GM19467 (cell line): ENCODE data around the gene CDK4.

Source experiments
- ATAC-seq: cut with Tn5 transposase; IDR thresholded peaks from one replicate; pipeline ENCODE4 v1.9.1; 2021; ENCODE audit warnings: mild to moderate bottlenecking, moderate library complexity; ENCODE audit not compliant: unreplicated experiment

The CDK4 gene

DNA sequence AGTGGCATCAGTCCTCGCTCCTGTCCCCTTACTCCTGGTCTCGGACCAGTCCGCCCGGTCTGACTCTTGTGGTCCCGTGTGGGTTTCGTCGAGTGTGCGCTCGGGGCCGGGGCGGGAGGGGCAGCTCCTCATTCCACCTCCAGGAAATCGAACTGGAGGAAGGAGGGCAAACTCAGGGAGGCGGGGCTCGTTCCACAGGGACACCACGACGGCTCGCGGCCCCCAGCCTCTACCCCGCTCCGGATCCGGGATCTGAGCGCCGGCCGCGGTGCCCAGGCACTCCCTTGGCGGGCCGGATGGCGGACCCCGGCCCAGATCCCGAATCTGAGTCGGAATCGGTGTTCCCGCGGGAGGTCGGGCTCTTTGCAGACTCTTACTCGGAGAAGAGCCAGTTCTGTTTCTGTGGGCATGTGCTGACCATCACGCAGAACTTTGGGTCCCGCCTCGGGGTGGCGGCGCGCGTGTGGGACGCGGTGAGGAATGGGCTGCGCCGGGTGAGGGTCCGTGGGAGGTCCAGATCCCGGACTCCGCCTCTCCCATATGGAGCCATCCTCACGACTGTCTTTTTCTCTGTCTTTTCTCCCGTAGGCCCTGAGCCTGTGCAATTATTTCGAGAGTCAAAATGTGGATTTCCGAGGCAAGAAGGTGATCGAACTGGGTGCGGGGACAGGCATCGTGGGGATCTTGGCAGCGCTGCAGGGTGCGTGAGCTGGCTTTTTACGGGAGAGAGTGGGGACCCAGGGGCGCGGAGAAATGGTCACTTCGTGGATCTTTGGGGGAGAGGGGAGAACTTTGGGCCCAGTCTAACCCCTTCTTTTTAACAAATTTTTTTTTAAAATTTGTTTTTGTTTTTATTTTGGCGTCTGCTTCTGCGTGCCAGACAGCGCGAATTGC, 20.6 kb upstream of the CDK4 start, which contains the start of gene EEF1AKMT3:
Gene EEF1AKMT3 (plus strand): TSS at position 186 of the 894 bp plus-strand sequence. CDS start 111 bp downstream, at position 297.
- no peak for ATAC-seq

DNA sequence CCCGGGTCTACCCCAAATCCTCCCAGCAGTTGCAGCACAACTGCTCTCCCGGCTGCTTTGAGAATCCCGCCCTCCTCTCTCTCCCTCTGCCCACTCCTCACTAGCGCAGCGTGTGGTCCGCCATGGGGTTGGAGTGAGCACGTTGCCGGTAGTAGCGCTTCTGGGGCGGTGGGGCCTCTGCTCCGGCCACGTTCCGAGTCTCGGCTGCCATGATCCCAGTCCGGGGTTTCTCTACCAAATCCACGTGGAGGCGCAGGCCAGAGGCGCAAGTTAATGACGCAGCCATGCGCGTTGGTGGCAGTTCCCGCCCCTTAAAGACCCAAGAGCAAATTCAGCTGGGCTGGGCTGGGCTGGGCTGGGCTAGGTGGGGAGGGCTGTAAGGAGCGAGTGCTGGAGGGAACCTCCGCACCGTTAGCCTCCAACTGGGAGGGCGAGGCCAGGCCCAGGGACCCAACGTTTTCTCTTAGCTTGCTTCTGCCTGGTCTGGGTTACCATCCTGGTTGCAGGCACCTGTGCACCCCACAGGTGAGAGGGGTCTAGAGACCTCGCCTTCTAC, 19.8 kb upstream of the CDK4 start, which contains the start of gene METTL1:
Gene METTL1 (minus strand): TSS at position 233 of the 556 bp plus-strand sequence. CDS start 22 bp downstream, at position 211.
- peak; percentile 82 for ATAC-seq

DNA sequence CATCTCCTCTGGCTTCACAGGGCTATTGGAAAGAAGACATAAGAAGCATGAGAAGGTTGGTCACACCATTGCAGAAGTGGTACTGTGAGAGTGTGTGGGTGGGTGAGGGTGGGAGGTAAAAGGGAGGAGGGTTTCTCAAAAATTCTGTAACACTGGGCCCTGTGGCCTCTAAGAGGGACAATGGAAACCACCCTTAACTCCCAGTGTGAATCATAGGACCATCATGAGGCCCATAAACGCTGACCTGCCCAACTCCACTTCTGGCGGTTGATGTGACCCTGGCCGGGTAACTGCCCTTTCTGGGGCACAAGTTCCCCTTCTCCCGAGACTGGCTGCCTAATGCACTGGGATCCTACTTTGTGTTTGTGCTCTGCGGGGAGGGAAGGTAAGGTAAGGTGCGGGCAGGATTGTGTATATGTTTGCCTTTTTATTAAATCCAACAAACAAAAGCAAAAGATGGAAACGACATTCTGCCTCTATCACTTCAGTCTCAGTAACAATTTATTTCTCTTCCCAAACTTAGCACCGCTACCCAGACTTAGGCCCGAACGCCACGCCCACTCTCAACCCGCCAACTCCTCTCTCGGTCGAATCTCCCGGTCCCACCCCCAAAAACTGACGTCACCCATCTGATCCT, 19.2 kb upstream of the CDK4 start:
- ATAC-seq = peak; percentile 58

DNA sequence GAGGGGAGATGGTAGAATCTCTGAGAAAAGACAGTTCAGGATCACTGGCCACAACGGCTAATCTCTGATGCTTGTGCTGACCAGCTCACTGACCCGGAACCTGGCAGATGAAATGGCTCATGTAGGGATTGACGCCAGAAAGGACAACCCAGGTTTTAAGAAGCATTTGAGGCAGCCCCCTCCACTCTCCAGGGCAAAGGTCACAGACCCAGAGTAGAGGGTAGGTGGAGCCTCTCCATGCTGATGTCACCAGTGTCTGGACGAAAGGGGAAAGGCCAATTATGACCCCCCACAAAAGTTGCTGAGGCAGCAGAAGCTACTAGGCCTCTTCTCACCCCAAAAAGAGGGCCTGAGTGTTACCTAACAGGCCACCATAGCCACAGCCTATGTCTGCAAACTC, 18.6 kb upstream of the CDK4 start:
- ATAC-seq = no peak

DNA sequence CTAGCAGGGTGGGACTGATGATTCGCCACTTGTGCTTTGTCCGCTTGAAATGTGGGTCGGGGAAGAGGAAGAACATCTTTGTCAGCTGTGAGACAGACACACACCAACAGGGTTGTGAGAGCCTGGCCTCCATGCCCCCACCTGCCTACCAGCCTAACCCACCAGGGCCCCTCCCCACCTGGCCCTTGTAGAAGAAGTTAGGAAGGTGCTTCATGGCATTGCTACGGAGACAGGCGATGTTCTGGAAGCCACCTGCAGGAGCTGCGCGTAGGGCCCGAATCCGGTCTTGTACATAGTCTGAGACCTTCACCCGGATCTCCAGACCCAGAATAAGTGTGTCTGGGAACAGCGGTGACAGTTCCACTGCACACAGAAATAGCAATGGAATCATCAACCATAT, 17.5 kb upstream of the CDK4 start:
- no peak for ATAC-seq

DNA sequence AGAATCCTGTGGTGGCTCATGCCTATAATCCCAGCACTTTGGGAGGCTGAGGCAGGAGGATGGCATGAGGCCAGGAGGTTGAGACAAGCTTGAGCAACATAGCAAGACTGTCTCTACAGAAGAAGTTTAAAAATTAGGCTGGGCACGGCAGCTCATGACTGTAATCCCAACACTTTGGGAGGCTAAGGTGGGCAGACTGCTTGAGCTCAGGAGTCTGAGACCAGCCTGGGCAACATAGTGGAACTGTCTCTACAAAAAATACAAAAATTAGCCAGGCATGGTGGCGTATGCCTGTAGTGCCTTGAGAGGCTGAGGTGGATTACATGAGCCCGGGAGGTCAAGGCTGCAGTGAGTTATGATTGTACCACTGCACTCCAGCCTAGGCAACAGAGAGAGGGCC, 15.8 kb upstream of the CDK4 start:
- ATAC-seq = no peak

DNA sequence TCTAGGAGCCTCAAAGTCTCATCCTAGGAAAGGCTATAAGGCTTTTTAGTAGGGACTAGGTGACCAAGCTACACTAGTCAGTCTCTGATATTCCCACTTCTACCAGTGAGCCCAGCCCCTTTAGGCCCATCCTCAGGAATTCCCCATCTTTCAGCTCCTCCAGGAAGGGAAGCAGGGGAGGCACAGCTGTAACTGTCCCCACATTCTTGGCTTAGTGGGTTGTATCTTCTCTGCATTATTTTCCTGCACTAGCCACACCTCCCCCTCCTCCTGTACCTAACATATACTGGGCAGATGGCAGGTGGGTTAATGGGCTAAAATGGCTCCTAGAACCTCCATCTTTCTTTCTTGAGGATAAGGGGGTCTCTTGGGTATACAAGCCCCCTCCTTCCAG, 15.2 kb upstream of the CDK4 start:
- no peak for ATAC-seq

DNA sequence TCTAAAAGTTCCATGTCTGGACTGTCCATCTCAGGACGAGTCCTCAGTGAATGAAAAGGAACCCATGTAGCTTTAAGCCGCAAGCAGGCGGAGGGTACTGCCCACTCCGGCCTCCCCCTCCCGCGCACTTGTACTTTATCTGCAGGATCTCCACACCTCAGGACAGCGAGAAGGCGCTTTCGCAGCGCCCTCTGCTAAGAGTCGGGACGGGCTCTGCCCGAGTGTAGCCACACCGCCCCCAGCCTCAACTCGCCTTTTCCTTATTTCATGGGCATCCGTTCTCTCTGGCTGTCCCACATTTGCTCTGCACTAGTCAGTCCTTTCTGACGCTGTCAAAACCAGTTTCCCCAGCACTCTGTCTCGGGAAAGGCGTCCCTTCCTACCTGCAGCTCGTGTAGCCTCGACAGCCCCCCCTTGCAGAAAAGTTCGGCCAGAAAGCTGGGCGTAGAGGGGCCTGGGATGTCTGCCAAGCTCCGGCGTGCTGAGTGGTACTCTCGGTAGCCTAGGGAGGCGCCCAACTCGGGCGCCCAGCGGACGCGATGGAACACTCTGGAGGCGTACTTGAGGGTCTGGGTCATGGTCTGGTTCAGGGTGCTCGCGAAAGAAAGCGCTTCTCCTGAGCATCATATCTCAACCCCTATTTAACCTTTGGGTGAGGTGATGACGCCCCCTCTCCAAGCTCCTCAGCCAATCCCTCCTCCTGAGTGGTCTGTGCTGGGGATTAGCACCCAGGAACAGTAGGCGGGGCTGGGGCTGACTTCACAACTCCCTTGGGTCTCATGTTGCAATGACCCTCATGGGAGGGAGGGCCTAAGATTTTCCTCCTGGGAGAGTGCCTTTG, 14.6 kb upstream of the CDK4 start, which contains the start of gene CYP27B1:
Gene CYP27B1 (minus strand): TSS at position 615 of the 841 bp plus-strand sequence. CDS start 37 bp downstream, at position 578.
- ATAC-seq = no peak

DNA sequence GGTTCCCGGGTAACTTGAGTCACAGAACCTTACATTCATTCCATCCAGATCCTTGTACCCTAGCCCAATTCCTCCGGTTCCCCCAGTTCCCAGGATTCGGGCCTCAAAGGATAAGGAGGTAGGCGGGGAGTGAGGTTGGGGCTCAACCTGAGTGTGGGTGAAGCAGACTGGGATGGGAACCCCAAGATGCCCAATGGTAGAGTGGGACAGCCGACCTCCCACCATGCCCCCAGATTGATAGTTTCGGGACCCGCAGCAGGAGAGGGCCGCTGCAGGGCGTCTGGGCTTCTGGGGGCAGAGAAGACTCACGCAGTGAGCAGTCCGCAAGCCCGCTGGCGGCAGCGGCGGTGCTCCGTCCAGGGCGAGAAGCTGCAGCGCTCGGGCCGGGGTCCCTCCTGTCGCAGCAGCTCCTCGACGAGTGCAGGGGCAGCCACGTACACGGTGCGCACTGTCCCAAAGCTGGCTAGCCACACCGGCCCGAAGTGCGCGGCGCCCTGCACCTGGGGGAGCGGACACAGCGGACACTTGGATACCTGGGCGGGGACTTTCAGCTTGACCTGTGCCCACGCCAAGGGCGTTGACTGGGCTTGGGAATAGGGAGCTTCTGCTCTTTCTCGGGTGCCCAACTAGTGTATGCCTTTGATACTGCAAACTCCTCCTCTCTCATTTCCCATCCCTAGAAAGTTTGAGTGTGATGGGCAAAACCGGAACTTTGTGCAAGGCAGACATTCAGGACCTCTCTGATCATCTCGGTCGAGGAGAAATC, 13.8 kb upstream of the CDK4 start:
- no peak for ATAC-seq

DNA sequence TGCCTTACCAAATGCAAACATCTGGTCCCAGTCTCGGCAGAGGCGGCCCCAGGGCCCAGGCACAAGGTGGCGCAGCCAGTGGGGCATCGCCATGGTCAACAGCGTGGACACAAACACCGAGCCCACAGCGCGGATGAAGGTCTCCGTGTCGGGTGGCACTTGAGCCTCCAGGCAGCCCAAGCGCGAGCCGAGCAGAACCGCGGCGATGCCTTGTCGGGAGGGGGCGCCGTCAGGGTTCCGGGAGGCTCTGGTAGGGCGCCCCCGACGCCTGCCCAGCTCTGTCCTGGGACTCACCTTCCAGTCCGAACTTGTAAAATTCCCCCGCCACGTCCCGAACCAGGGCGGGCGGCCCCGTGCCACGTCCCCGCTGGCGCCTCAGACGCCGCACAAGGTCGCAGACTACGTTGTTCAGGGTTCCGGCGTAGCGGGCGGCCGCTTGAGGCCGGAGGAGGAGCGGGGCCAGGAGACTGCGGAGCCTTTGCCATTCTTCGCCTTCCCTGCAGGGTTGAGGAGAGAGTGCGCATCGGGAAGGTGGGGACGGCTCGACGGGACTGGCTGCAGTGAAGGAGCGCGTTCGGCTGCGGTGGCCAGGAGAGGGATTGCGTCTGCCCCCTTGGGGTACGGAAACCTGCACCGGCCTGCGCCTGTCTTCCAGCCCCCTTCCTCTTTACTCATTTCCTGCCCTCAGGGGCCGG, 13.0 kb upstream of the CDK4 start:
- ATAC-seq = peak; percentile 39

DNA sequence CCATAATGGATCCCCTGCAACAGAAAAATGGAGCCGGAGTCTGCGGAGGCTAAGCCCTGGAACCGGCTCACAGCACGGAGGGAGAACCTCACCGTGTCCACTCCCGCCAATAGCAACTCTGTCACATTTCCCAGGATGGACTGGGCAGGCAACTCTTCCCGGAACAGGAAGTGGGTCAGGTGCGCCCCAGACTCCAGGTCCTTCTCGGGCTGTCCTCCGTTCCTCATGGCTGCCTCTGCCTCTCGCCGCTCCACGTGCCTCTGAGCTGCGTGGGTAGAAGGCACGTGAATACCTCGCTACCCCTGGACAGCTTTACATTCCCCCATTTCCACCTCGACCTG, 12.5 kb upstream of the CDK4 start:
- ATAC-seq = no peak

DNA sequence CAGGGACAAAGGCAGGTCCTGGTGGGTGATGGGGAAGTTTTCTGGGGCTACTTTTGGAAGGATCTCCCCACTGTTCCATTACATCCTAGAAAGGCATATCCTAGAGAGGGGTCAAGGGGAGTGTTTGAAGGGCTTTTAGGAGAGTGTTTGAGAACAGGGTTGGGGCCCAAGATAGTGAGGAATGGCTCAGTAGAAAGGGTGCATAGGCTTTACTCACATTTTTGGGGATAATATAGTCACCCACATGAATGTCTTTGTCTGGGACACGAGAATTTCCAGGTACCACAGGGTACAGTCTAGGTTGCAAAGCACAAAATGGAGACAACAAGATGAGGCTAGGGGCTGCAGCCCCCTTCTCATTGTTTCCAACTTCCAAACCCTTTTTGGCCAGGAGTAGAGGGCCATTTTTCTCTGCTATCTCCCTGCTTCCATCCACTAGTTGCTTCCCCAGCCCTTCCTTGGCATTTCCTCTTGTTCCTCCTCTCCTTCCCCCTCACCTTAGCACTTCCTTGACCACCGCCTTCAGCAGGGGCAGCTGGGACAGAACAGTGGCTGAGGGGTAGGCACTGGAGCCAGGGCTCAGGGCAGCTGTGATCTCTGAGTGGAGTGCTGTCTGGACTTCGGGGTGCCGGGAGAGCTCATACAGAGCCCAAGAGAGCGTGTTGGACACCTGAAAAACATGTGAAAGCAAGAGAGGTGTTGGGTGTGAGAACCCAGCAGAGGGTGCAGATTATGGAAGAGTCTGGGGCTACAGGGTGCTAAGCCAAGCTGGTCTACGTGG, 12.0 kb upstream of the CDK4 start:
- no peak for ATAC-seq

DNA sequence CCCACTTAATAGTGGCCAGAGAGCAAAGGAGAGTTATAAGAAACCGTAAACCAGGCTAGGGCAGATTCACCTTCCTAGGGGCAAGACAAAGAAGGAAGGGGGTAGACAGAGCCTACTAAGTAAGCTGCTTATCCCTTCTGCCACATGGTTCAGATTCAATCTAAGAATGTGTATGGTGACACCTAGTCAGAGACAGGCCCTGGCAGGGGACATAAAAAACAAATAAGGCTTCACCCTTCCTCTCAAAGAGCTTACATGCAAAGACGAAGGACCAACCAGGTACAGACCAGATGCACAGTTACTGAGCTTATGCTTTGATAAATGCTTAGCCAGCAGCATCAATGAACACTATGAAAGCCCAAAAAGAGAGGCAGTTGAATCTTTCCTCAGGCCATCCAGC, 10.4 kb upstream of the CDK4 start:
- ATAC-seq = no peak

DNA sequence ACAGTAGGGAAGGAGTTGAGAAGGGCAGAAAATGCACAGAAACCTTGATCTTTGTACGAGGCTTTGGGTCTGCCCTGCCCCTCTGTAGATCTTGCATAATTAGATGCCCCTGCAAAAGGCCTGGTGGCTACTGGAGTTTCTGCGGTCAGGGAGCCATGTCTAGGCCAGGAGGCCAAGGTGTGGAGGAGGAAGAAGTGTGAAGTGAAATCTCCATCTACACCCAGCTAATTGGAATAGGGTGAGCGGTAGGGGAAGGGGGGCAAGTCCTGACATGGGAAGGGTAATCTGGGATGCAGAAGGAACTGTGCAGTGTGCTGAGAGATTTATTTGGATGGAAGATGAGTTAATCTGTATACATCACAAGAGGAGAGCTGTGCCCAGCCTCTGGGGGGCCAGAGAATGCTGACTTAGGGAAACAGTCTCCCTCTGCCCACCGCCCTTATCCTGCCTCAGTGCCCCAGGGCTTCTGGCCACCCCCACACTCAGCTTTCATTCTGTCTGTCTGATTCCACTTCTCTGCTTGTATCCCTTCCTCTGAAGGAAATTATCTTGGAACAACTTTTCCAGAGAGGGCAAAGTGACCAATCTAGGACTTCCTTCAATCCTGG, 9.4 kb upstream of the CDK4 start:
- no peak for ATAC-seq

DNA sequence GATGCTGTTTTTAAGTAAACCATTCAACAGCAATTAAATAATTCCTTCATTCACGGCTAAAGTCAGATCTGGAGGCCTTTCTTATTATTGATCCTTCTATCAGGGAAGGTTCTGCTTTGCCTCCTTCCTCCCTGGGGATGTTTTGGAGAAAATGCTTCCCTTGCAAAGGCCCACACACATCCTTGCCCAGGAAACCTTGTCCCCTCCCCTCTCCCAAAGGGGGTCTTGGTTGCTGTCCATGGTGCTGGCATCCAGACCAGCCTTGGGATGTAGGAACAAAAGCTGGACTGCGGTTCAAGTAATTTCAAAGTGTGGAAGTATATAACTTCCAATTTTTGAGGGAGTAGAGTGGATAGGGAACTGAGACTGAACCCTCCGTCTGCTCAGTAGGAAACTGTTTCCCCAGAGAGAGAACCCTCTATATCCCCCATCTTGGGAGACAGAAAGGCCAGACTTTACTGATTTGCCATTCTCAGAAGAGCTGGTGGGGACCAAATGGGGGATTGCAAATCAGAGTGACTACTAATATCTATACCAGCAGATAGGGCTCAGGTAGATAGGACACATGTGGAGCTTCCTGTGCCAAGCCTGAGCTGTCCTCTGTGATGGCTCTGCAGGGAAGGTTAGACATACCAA, 8.4 kb upstream of the CDK4 start:
- ATAC-seq = no peak

DNA sequence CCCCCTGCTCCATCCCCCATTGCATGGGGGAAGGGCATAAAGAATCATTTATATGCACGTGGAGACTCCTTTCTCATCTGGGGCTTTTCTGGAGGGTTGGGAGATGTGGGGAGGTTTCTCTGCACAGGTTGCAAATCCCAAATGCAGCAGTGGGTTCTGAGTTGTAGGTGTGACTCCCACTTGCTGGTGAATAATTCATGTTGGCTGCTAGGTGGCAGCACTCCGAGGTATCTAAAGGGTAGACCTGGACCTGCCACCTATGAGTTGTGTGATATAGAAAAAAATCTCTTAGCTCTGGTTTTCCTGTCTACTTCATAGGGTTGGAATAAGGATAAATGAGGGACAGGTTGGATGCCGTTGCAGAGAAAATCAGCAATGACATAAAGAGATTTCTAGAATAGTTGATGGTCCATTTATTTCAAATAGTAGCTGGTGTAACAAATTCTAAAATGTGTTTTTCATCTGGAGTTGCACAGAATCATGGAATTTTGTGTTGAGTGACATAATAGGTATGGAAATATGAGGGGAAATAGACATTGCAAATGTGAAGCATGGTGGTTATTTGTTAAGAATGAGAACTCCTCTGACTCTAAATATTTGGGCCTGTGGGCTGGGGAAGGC, 7.4 kb upstream of the CDK4 start:
- ATAC-seq = no peak

DNA sequence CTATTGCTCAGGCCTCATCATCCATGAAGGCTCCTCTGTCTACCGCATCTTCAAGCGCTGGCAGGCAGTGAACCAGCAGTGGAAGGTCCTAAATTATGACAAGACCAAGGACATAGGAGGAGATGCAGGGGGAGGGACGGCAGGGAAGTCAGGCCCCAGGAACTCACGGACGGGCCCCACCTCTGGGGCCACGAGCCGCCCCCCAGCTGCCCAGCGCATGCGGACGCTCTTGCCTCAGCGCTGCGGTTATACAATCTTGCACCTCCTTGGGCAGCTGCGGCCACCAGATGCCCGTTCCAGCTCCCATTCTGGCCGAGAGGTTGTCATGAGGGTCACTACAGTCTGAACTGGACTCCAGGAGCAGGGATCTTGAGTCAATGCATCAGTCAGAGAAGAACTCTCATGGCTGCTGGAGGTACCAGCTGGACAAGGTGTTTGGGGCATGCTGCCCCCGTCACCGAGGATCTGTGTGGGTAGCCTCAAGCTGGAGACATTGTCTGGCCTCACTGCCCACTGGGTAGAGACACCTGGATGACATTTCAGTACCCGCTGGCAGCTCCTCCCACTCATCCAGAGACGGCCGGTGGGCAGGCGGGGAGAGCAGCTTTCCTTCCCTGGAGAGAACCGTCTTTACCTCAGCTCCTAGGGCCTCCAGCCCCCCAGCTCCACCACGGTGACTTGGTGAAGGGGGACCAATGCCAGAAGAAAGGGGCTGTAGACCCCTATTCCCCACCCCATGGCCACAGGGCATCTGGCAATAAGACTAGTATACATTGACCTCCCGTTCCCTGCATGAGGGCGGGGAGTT, 6.6 kb upstream of the CDK4 start:
- no peak for ATAC-seq
